GM21825 (cell line): ENCODE data around the gene APOH.
"Not testable (repeated sequence)": the region's sequence is repeated elsewhere in the genome, so short reads cannot be mapped to it uniquely, and the experiment has no call there.

ENCODE experiments used
- ATAC-seq: cut with Tn5 transposase; IDR thresholded peaks from one replicate; pipeline ENCODE4 v1.9.1; 2021; ENCODE audit warnings: mild to moderate bottlenecking, moderate library complexity; ENCODE audit not compliant: unreplicated experiment

The APOH gene, protein sequence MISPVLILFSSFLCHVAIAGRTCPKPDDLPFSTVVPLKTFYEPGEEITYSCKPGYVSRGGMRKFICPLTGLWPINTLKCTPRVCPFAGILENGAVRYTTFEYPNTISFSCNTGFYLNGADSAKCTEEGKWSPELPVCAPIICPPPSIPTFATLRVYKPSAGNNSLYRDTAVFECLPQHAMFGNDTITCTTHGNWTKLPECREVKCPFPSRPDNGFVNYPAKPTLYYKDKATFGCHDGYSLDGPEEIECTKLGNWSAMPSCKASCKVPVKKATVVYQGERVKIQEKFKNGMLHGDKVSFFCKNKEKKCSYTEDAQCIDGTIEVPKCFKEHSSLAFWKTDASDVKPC

DNA sequence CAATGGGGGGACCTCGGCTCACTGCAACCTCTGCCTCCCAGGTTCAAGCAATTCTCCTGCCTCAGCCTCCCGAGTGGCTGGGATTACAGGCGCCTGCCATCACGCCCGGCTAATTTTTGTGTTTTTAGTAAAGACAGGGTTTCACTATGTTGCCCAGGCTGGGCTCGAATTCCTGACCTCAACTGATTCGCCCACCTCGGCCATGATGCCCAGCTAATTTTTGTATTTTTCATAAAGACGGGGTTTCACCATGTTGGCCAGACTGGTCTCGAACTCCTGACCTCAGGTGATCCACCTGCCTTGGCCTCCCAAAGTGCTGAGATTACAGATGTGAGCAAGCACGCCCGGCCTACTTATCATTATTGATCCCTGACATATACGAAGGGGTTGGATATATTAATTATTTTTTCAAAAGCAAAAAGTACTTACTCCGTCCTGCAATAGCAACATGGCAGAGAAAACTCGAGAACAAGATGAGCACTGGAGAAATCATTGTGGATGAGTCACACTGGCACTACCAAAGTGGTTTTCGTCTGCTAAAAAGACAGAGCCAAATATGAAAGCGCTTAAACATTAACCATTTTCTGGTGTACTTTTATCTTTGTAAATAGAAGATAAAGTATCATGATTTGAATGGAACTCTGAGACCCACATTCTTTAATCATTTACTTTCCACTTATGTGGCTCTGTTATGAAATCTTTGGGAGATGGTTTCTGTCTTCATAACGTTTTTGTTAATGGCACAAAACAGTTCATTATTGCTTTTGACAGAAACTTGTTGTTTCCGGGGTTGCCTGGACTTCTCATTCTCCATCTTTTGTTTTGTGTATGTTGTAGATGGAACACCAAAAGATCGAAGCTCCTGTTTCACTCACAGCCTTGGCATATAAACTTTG is at the start of gene APOH:
TSS of gene APOH (minus strand) at position 529 of the 896 bp plus-strand sequence. CDS start at position 493, 36 bp downstream.
- ATAC-seq = no peak

DNA sequence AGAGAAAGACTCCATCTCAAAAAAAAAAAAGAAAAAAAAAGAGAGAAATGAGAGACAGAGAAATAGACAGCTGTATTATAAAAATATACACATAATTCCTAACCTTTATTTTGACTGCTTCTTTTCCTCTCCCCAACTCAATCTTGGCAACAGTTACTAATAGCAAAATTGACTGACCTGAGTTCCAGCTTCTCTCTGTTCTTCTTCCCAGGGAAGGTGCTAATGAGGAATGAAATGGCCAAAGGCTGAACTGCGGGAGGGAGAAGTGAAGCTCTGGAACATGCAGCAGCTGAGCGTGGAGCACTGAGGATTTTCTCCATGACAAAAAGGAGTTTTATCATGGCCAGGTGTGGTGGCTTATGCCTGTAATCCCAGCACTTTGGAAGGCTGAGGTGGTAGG is 48.0 kb upstream of the APOH start:
- ATAC-seq = no peak

DNA sequence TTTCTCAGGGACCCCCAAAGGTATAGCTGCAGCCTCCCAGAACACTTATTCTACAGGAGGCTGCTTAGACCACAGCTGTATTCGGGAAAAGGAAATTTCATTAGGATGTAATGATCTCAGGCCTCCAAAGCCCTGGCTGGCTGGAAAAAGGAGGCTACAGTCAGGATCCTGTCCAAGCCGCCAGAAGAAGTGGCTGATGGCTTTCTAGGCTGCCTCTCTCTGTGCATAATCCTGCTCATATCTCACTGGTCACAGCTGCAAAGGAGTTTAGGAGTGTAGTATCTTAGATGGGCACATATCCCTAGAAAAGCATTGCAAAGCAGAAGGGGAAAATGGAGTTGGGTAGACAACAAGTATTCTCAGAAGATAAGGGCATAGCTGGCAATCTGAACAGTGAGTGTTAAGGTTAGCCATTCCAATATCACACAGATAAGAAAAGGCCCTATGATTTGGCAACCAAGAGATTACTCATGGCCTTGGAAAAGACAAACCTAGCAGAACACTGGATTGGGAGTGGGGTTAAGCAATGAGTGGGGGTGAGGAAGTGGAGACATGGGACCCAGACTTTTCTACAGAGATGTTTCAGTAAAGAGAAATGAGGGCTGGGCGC is 47.2 kb upstream of the APOH start:
- no peak for ATAC-seq

DNA sequence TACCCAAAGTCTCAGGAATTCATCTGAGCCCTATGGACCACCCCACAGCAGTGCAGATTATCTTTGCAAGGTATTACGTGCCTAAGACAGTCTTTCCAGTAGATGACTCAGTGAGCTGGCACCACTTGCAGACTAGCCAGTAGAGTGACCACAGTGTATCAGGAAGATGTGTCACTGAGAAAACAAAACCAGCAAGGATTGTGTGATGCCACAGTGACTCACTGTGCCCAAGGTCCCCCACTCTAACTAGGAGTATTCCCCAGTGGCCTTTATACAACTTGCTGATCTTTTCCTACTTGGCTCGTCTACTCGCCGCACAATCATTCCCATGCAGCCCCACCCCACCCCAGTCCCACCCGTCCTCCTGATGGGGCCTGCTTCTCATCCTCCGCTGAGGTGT is 46.4 kb upstream of the APOH start:
- ATAC-seq = no peak

DNA sequence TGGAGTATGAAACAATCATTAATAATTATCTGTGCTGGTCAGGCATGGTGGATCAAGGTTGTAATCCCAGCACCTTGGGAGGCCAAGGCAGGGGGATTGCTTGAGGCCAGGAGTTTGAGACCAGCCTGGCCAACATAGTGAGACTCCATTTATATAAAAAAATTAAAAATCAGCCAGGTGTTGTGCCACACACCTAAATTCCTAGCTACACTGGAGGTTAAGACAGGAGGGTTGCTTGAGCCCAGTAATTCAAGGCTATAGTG is 44.3 kb upstream of the APOH start:
- ATAC-seq = no peak

DNA sequence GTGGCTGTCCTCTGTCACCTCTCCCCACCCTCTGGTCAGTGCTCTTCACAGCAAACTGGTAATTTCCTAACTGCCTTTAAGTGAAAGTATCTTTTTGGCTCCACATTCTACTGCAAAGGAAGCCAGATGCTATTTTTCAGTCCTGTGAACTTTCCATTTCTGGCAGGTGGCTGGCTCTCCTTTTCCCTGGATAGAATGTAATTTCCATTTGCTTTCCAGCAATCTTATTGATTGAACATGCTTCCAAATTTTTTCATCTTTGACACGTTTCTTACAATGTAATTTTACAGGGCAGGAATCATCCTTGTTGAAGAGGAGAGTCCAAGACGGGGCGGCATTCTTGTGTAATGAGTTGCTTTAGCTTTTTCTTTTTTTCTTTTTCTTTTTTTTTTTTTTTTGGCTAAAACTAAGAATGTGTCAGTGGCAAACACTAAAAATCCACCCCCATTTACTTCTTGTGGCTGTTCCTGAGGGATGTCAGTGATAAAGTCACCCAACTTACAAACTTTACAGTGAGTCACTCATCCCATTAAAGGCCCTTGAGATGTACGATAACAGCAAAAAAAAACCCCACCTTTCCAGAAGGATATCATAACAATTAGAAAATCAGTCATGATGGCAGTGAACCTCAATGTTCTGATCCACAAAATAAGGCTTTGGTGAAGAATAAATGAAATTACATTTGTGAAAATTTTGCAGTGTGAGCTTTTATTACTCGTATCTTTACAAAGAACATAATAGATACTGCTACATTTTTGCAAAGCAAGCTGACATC is 43.8 kb upstream of the APOH start:
- no peak for ATAC-seq

DNA sequence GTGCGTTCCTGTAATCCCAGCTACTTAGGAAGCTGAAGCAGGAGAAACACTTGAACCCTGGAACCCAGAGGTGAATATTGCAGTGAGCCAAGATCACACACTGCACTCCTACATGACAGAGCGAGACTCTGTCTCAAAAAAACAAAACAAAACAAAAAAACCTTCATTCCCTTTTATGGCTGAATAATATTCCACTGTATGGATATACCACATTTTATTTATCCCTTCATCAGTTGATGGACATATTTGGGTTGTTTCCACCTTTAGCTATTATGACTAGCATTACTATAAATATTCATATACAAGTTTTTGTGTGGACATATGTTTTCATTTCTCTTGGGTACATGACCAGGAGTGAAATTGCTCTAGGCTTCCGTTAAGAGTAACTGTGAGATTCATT is 42.3 kb upstream of the APOH start:
- no peak for ATAC-seq

DNA sequence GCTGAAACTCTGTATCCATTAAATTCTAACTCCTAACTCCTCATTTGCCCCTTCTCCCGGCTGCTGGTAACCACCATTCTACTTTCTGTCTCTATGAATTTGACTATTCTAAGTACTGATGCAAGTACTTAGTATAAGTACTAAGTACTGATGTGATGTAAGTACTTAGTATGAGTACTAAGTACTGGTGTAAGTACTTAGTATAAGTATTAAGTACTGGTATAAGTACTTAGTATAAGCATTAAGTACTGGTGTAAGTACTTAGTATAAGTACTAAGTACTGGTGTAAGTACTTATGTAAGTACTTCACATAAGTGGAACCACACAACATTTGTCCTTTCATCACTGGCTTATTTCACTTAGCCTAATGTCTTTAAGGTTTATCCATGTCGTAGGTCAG is 40.9 kb upstream of the APOH start:
- ATAC-seq = no peak

DNA sequence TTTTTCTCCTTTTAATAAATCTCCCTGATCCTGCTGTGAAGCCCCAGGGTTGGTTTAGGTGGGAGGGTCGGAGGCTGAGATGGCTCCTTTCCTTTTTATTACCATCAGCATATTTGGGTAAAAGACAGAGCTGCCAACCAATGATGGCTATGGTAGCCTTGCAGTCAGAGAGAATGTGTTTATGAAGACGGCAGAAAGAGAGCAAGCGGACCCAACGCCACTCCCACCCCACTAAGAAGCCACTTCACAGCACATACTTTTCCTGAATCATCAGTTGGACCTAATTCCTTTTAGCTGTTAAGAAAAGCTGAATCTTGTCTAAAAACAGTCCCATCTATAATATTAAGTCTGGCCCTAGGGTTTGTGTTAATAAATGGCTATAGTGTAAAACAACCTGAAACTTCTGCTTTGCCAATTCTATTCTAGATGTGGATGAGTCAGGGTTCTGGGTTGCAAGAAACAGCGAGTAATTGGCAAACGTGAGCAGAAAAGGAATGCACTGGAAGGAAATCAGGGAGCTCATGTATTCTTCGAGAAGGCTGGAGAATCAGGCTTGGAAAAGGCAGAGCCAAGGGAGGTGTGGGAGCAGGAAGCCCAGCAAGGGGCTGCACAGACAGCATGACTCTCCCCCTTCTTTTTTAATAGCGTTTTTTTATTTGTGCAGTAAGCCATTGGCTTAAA is 39.2 kb upstream of the APOH start:
- no peak for ATAC-seq

DNA sequence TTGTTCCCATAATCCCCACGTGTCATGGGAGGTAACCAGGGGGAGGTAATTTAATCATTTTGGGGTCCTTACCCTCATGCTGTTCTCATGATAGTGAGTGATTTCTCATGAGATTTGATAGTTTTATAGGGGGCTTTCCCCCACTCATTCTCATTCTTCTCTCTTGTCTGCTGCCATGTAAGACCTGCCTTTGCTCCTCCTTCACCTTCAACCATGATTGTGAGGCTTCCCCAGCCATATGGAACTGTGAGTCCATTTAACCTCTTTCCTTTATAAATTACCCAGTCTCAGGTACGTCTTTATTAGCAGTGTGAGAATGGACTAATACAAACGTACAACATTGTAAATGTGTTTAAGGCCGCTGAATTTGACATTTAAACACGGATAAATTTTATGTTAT is 35.5 kb upstream of the APOH start:
- no peak for ATAC-seq

DNA sequence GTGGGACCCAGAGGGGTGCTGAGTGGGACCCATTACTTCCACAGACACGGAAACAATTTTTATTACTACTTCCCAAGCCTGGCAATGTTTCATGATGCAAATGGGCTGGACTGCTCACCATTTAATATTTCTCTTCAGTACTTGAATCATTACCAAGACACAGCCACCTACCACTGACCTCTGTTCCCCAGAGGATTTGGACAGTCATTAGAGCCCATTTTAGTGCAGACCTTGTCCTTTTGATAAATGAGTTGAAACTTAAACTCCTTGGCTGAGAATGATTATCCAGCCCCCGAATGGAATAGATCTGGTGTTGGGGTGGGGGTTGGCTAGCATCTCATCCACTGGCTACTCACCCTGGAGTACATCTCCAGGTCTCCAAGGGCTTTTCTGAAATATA is 33.6 kb upstream of the APOH start:
- ATAC-seq = no peak

DNA sequence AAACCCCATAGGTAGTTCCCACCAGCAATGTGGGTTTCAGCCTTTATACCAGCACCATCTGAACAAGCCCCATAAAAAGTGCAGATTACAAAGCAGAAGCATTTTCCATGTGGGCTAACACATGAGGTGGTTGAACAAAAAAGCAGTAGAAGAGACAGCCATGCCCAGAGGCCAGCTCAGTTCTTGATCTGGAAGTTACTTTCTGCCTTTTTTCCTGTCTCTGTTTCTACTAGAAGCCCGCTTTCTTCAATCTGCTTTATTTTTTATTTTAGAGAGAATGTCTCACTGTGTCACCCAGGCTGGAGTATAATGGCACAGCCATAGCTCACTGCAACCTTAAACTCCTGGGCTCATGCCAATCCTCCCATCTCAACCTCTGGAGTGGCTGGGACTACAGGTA is 31.5 kb upstream of the APOH start:
- ATAC-seq = no peak

DNA sequence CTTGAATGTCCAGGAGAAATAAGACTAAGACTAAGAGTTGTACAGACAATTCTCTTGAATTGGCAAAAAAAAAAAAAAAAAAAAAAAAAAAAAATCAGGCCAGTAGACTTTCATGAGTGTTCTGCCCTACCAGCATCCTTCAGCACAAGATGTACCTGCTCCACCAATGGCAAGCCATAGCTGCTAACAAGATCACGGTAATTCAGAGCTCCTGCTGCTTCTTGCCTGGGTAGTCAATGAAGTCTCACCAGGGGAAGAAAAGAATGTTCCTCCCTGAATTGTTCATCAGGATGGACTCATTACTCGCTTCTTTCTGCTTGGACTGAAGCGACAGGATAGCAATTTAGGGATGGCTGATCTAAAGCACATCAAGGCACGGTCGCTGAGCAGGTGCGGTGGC is 31.1 kb upstream of the APOH start:
- ATAC-seq = no peak

DNA sequence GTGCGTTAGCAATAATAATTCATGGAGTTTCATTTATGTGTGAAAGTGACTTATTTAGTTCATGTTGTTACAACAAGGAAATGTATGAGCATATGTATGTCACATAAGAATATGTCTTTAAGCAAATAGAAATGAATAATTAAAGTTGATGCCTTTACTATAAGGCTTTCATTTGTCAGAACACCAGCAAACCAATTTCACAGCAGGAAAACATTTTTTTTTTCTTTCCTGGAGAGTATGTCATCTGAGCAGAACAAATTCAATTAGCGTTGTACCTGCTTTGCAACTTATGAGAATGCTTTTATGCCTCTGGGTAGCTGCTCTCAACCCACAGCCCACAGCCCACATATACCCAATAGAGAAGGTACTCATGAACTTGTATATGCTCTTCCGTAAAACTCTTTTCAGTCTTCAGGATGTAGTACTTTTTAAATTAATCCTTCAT is 26.3 kb upstream of the APOH start:
- no peak for ATAC-seq

DNA sequence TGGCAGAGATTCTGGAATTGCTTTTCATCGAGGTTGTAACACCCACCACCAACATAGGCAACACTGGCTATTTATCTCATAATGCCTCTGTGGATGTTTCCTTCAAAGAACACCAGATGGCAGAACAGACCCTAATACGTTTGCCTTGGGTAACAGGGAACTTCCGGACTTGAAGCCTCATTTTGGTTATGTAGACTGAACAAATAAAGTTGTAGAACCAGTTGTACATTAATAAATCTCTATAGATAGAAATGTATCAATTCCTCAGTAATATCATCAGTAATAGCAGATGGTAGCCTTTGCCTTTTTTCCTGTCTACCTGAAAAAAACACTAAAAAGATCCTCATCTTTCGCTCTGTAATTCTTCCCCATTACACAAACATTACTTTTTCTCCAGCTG is 25.9 kb upstream of the APOH start:
- no peak for ATAC-seq

DNA sequence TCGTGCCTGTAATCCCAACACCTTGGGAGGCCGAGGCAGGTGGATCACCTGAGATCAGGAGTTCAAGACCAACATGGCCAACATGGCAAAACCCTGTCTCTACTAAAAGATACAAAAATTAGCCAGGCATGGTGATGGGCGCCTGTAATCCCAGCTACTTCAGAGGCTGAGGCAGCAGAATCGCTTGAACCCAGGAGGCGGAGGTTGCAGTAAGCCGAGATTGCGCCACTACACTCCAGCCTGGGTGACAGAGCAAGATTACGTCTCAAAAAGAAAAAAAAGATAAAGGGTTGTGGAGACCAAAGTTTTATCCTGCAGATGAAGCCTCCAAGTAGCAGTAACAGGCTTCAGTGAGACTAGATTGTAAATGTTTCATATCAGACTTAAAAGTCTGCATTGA is 24.2 kb upstream of the APOH start:
- ATAC-seq = not testable (repeated sequence)

DNA sequence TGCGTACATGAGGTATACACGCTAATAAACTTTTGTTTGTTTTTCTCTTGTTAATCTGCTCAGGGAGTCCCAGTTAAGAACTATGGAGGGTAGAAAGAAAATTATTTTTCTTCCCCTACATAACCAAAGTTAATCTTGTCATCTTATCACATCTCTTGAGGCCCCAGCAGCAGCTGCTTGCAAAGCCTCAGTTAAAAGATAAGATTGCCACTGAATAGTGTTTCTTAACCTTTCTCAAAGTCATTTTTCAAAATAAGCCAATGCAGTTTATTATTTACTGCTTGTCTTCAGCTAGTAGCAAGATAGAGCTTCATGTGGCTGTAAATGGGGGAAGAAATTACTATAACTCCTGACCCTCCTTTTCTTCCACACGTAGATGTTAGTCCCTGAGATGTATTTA is 21.5 kb upstream of the APOH start:
- no peak for ATAC-seq

DNA sequence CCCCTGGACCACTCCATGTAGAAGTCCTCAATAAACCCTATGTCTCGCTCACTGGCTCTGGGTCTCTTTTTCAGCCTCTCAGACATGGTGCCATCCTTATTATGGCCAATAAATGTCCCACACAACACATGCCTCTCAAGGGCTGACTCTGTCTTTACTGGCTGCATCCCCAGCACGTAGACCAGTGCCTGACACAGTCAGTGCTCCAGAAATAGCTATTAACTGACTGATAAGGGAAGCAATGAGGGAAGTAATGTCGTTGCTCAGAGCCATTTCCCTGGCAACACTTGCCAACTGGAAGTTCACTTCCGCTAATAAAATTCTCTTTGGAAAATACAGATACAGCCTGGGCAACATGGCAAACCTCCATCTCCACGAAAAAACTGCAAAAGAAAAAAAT is 19.1 kb upstream of the APOH start:
- ATAC-seq = no peak

DNA sequence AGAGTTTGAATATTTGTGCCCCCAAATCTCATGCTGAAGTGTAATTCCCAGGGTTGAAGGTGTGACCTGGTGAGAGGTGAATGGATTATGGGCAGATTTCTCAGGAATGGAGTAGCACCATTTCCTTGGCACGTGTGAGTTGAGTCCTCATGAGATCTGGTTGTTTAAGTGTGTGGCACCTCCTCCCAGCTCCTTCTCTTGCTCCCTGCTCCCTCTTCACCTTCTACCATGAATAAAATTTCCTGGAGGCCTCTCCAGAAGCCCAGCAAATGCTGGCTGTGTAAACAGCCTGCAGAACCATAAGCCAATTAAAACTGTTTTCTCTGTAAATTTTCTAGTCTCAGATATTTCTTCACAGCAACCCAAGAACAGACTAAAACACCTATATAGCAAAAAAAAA is 12.6 kb upstream of the APOH start:
- no peak for ATAC-seq

DNA sequence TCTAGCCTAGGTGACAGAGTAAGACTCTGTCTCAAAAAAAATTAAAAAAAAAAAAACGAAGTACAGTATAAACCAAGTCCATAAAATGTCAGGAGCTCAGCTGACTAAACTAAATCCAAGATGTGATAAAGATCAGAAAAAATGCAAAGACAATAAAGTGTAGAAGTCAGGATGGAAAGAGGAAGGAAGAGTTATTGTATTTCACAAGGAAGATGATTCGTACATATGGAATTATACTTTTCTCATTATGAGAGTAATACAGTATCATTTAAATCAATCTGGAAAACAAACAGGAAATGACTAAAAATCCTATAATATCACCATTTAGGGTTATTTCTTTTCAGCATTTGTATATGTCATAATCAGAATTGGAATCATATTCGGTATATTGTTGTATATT is 11.4 kb upstream of the APOH start:
- ATAC-seq = no peak

DNA sequence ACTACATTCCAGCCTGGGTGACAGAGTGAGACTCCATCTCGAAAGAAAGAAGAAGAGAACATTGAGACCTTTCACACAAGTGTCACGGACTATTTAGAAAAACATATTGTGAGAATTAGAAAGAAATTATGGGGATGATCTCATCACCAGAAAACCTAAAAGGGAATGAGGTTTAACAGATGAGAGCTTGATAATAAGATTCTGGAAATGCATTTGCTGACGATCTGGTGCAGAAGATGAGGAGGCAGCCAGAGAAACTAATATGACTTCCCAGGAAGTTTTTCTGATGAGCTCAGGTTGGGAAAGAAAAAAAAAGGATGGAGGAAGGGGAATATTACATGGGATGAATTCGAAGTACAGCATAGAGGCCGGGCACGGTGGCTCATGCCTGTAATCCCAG is 10.8 kb upstream of the APOH start:
- no peak for ATAC-seq
